Naive thymus-derived CD4-positive, alpha-beta T cell (primary cell): Measurements from ENCODE around the gene VAMP1. TPM values are rescaled to one million over a fixed set of nuclear protein-coding genes. Genes with fewer than 3 reads are reported as not detected.
A peak's percentile ranks its signal among the peaks of the same experiment; 100 is the strongest.
"Not testable (repeated sequence)": the region's sequence is repeated elsewhere in the genome, so short reads cannot be mapped to it uniquely, and the experiment has no call there.

Source experiments
- ATAC-seq: fragments of 150-1000 bp; cut with Tn5 transposase; 2 replicates; pipeline ENCODE4 v1.10.0; 2021; ENCODE audit warnings: mild to moderate bottlenecking, moderate library complexity
- CTCF ChIA-PET: fragments of 350-600 bp; sonication (Branson Sonifier 250); formaldehyde crosslinking; loops from one replicate; lab custom pipeline; 2021; ENCODE audit warnings: antibody characterized with exemption; lab: Charles Lee
- POLR2A ChIA-PET: fragments of 350-600 bp; sonication (Branson Sonifier 250); formaldehyde crosslinking; loops from one replicate; lab custom pipeline; 2021; ENCODE audit warnings: antibody characterized with exemption, inconsistent platforms; lab: Charles Lee
- DNase-seq, 9 donors: peaks; one replicate each; pipeline versions ENCODE4 v3.0.0 to v3.0.0-alpha.2; 2020 to 2022; ENCODE audit warnings: mixed read lengths in 1 of 9
- H3K27ac ChIP-seq: one replicate; pipeline ENCODE4 v1.7.0; 2013; ENCODE audit warnings: mild to moderate bottlenecking, low read depth, low read length, moderate library complexity
- H3K27me3 ChIP-seq, 2 donors: one replicate each; pipeline ENCODE4 v1.7.0; 2013; ENCODE audit warnings: low read length in 2 of 2, mild to moderate bottlenecking in 2 of 2, moderate library complexity in 2 of 2; ENCODE audit not compliant: control insufficient read depth in 2 of 2, insufficient read depth in 2 of 2
- H3K36me3 ChIP-seq, 3 experiments: 1 replicate in 2 of 3; 2 replicates in 1 of 3; pipeline ENCODE4 v1.7.0; 2013; ENCODE audit warnings: low read length in 3 of 3, mild to moderate bottlenecking in 3 of 3, moderate library complexity in 1 of 3; ENCODE audit not compliant: insufficient read depth in 3 of 3, control insufficient read depth in 2 of 3
- H3K4me1 ChIP-seq, 2 donors: one replicate each; pipeline ENCODE4 v1.7.0; 2013; ENCODE audit warnings: low read length in 2 of 2, mild to moderate bottlenecking in 2 of 2, moderate library complexity in 1 of 2; ENCODE audit not compliant: control insufficient read depth in 2 of 2, insufficient read depth in 2 of 2
- H3K4me3 ChIP-seq: 2 replicates; pipeline ENCODE4 v1.7.0; 2013; ENCODE audit warnings: mild to moderate bottlenecking, low read length
- H3K9me3 ChIP-seq, 3 experiments: 1 replicate in 2 of 3; 2 replicates in 1 of 3; pipeline ENCODE4 v1.7.0; 2013; ENCODE audit warnings: low read length in 3 of 3; ENCODE audit not compliant: control insufficient read depth in 2 of 3
- H3K27ac Mint-ChIP-seq, 9 donors: one replicate each; pipeline ENCODE4 v1.8.0; 2020 to 2022; ENCODE audit warnings: mixed read lengths in 9 of 9, mild to moderate bottlenecking in 8 of 9, moderate library complexity in 5 of 9, inconsistent platforms in 2 of 9
- H3K27me3 Mint-ChIP-seq, 5 donors: one replicate each; pipeline ENCODE4 v1.8.0; 2021 to 2022; ENCODE audit warnings: mixed read lengths in 5 of 5, mild to moderate bottlenecking in 1 of 5
- H3K36me3 Mint-ChIP-seq, 5 donors: one replicate each; pipeline ENCODE4 v1.8.0; 2020 to 2022; ENCODE audit warnings: mixed read lengths in 5 of 5, mild to moderate bottlenecking in 3 of 5, inconsistent platforms in 1 of 5
- H3K4me1 Mint-ChIP-seq, 7 donors: one replicate each; pipeline ENCODE4 v1.8.0; 2020 to 2022; ENCODE audit warnings: mixed read lengths in 7 of 7, mild to moderate bottlenecking in 3 of 7, inconsistent platforms in 1 of 7
- H3K4me3 Mint-ChIP-seq, 10 donors: one replicate each; pipeline ENCODE4 v1.8.0; 2020 to 2022; ENCODE audit warnings: mild to moderate bottlenecking in 10 of 10, mixed read lengths in 10 of 10, moderate library complexity in 6 of 10, inconsistent platforms in 2 of 10
- H3K9me3 Mint-ChIP-seq, 11 donors: one replicate each; pipeline ENCODE4 v1.8.0; 2020 to 2022; ENCODE audit warnings: mixed read lengths in 11 of 11, mild to moderate bottlenecking in 4 of 11, inconsistent platforms in 1 of 11, moderate library complexity in 1 of 11
- intact Hi-C, 2 donors: fragments of 100-400 bp; cut with micrococcal nuclease; formaldehyde crosslinking; loops; one replicate each; pipeline ENCODE4 v1.15.1; 2023
- polyA plus RNA-seq, 2 donors: library from polyadenylated mRNA; unstranded; fragments of 300-500 nt; fragmentation: Illumina TruSeq; gene quantifications; one replicate each; pipeline ENCODE4 v1.2.3, GENCODE V29; 2021
- total RNA-seq, 6 experiments: library from RNA in 5 of 6; stranded (reverse) in 5 of 6; gene quantifications; 1 replicate in 5 of 6; 2 replicates in 1 of 6; pipeline ENCODE4 v1.2.3 and lab custom pipeline; 2021 to 2026

VAMP1 gene
- total and polyA plus RNA-seq, 7 experiments from 2014 or later = 10.9 to 123 (median 41.0) TPM

DNA sequence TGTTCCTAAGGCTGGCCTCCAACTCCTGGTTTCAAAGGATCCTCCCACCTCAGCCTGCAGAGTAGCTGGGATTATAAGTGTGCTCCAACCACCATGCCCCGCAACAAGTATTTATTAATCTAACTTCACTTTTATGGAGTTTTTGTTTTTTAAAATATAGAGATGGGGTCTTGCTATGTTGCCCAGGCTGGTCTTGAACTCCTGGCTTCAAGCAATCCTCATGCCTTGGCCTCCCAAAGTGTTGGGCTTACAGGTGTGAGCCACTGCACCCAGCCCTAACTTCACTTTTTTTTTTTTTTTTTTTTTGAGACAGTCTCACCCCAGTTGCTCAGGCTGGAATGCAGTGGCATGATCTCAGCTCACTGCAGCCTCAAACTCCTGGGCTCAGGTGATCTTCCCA, 20.2 kb upstream of the VAMP1 start:
- H3K27me3 ChIP-seq, H3K4me3 ChIP-seq, ATAC-seq, H3K9me3 ChIP-seq, H3K27ac Mint-ChIP-seq, DNase-seq, H3K27me3 Mint-ChIP-seq, H3K4me3 Mint-ChIP-seq, H3K27ac ChIP-seq, H3K9me3 Mint-ChIP-seq: not testable (repeated sequence)
- Mint-ChIP-seq H3K36me3 (peaks cover 0 to 19% (median 4%) of the 10 kb centered on the region in 5 donors), H3K4me1 (peaks cover 18 to 34% (median 27%) of the 10 kb centered on the region in 7 donors)
- POLR2A ChIA-PET = interaction anchor here (0.6 to 3.3 kb wide), 5 partner anchors 10 to 97 kb away, joined by 3 to 55 read pairs (median 5); partner anchors contain the start of genes GAPDH and VAMP1
- Histone ChIP-seq H3K36me3 (peaks cover 0 to 13% (median 0%) of the 10 kb centered on the region in 3 experiments), H3K4me1 (peaks cover 19 to 21% of the 10 kb centered on the region in 2 donors)
- CTCF ChIA-PET = interaction anchor here (1.0 to 1.3 kb wide), 2 partner anchors 49 to 67 kb away, joined by 3 to 7 read pairs; no protein-coding TSS in a partner anchor
- intact Hi-C loops = loop anchor here in 1 of 2 donors (5.0 kb wide), 4 partner anchors 262 to 1537 kb away; partner anchors contain the start of genes MLF2, PTPN6 and SPSB2

DNA sequence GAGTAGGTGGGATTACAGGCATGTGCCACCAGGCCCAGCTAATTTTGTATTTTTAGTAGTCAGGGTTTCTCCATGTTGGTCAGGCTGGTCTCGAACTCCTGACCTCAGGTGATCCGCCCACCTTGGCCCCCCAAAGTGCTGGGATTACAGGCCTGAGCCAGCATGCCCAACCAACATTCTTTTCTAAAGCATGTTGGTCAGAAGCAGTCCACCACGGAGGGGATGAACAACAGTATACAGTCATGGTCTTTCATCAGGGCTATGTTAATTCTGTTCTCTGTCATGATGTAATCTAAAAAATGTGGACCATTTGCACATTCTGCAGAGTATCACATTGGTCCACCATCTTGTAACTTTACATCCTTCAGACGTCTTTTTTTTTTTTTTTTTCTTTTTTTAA, 19.0 kb upstream of the VAMP1 start:
- Mint-ChIP-seq H3K36me3 (peaks cover 0 to 10% (median 4%) of the 10 kb centered on the region in 5 donors), H3K27ac (no peak overlapping the region), H3K27me3 (no peaks in the 10 kb centered on the region), H3K4me3 (no peak overlapping the region), H3K9me3 (peaks cover 0 to 3% (median 0%) of the 10 kb centered on the region in 11 donors), H3K4me1 (peaks cover 8 to 21% (median 15%) of the 10 kb centered on the region in 7 donors)
- Histone ChIP-seq H3K27me3 (no peaks in the 10 kb centered on the region), H3K27ac (no peak overlapping the region), H3K9me3 (no peaks in the 10 kb centered on the region), H3K4me3 (no peak overlapping the region), H3K4me1 (peaks cover 7 to 9% of the 10 kb centered on the region in 2 donors), H3K36me3 (peaks cover 0 to 13% (median 0%) of the 10 kb centered on the region in 3 experiments)
- DNase-seq (no peak), ATAC-seq (no peak)
- intact Hi-C loops = no loop called here
- ChIA-PET POLR2A (interaction anchor here (0.9 kb wide), 1 partner anchor 17 kb away, joined by 3 read pairs; no protein-coding TSS in a partner anchor), CTCF (no interaction called here)

DNA sequence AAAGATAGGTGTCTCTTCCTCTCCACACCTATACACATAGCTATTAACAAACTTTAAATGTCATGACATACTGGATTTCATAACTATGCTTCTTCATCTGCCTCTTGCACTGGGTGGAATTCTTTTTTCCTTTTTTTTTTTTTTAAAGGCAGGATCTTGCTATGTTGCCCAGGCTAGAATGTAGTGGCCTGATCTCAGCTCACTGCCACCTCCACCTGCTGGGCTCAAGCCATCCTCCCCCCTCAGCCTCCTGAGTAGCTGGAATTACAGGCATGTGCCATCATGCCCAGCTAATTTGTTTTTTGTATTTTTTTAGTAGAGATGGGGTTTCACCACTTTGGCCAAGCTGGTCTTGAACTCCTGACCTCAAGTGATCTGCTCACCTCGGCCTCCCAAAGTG, 17.8 kb upstream of the VAMP1 start:
- ChIA-PET POLR2A (interaction anchor here (0.6 to 2.3 kb wide), 3 partner anchors 18 to 47 kb away, joined by 3 to 9 read pairs (median 3); partner anchors contain the start of gene VAMP1), CTCF (interaction anchor here (0.8 to 0.9 kb wide), 2 partner anchors 10 to 23 kb away, joined by 3 read pairs; no protein-coding TSS in a partner anchor)
- peak overlapping the region in 1 of 9 donors; percentile 73 for H3K27ac Mint-ChIP-seq
- peaks cover 0 to 2% (median 0%) of the 10 kb centered on the region in 11 donors for H3K9me3 Mint-ChIP-seq
- Histone ChIP-seq H3K4me1 (peaks cover 6 to 8% of the 10 kb centered on the region in 2 donors), H3K36me3 (peaks cover 0 to 9% (median 0%) of the 10 kb centered on the region in 3 experiments), H3K27ac (no peak overlapping the region), H3K27me3 (no peaks in the 10 kb centered on the region), H3K4me3 (no peak overlapping the region), H3K9me3 (no peaks in the 10 kb centered on the region)
- intact Hi-C loops = no loop called here
- peaks cover 6 to 16% (median 11%) of the 10 kb centered on the region in 7 donors for H3K4me1 Mint-ChIP-seq
- H3K27me3 Mint-ChIP-seq = peaks cover 0 to 4% (median 0%) of the 10 kb centered on the region in 5 donors
- H3K36me3 Mint-ChIP-seq = peaks cover 0 to 10% (median 4%) of the 10 kb centered on the region in 5 donors
- H3K4me3 Mint-ChIP-seq = no peak overlapping the region
- DNase-seq = no peak
- no peak for ATAC-seq

DNA sequence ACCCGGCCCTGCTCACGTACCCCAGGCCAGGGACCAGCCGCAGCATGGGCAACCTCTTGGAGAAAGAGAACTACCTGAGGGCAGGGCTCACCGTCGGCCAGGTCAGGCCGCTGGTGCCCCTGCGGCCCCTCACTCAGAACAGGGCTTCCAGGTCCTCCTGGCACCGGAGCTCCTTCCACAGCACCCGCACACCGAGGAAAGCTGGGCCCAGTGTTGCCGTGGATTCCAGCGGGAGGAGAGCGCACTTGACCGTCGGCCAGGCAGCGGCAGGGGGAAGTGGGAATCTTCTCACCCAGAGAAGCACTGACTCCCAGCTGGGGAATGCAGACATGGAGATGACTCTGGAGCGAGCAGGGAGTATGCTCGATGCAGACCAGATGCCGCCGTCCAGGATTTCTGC, 7.9 kb upstream of the VAMP1 start:
- no peaks in the 10 kb centered on the region for H3K27me3 ChIP-seq
- peaks cover 0 to 23% (median 0%) of the 10 kb centered on the region in 5 donors for H3K27me3 Mint-ChIP-seq
- no peaks in the 10 kb centered on the region for H3K36me3 ChIP-seq
- DNase-seq = no peak
- H3K36me3 Mint-ChIP-seq = no peaks in the 10 kb centered on the region
- no peak overlapping the region for H3K27ac ChIP-seq
- H3K4me1 ChIP-seq = no peaks in the 10 kb centered on the region
- H3K9me3 ChIP-seq = no peaks in the 10 kb centered on the region
- no peak for ATAC-seq
- POLR2A ChIA-PET = interaction anchor here (1.0 kb wide), 1 partner anchor 14 kb away, joined by 3 read pairs; the partner anchor contains the start of gene MRPL51
- H3K4me1 Mint-ChIP-seq = peaks cover 0 to 6% (median 0%) of the 10 kb centered on the region in 7 donors
- CTCF ChIA-PET = interaction anchor here (1.0 kb wide), 1 partner anchor 10 kb away, joined by 3 read pairs; no protein-coding TSS in a partner anchor
- H3K27ac Mint-ChIP-seq = no peak overlapping the region
- no peak overlapping the region for H3K4me3 ChIP-seq
- intact Hi-C loops = no loop called here
- H3K9me3 Mint-ChIP-seq = no peaks in the 10 kb centered on the region
- H3K4me3 Mint-ChIP-seq = no peak overlapping the region

DNA sequence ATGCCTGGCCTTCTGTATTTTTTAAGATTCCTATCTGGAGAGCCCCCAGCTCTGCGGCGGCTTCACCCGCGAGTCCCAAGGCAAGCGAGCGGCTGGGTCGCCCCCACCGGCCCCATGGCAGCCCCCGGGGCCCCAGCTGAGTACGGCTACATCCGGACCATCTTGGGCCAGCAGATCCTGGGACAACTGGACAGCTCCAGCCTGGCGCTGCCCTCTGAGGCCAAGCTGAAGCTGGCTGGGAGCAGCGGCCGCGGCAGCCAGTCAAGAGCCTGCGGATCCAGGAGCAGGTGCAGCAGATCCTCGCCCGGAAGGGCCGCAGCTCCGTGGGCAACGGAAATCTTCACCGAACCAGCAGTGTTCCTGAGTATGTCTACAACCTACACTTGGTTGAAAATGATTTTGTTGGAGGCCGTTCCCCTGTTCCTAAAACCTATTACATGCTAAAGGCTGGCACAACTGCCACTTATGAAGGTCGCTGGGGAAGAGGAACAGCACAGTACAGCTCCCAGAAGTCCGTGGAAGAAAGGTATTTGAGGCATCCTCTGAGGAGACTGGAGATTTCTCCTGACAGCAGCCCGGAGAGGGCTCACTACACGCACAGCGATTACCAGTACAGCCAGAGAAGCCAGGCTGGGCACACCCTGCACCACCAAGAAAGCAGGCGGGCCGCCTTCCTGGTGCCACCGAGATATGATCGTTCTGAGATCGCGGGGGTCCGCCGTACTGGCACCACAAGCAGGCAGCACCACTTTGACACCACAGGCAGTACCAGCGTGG, 7.3 kb upstream of the VAMP1 start:
- peaks cover 0 to 21% (median 0%) of the 10 kb centered on the region in 5 donors for H3K27me3 Mint-ChIP-seq
- H3K4me1 ChIP-seq, H3K9me3 Mint-ChIP-seq, H3K36me3 ChIP-seq, intact Hi-C loops, H3K36me3 Mint-ChIP-seq, H3K4me3 Mint-ChIP-seq, H3K27ac ChIP-seq, H3K9me3 ChIP-seq, CTCF ChIA-PET, DNase-seq, H3K27me3 ChIP-seq, H3K4me3 ChIP-seq, H3K4me1 Mint-ChIP-seq, ATAC-seq, H3K27ac Mint-ChIP-seq: not testable (repeated sequence)
- POLR2A ChIA-PET = interaction anchor here (1.0 kb wide), 1 partner anchor 15 kb away, joined by 3 read pairs; the partner anchor contains the start of gene MRPL51

DNA sequence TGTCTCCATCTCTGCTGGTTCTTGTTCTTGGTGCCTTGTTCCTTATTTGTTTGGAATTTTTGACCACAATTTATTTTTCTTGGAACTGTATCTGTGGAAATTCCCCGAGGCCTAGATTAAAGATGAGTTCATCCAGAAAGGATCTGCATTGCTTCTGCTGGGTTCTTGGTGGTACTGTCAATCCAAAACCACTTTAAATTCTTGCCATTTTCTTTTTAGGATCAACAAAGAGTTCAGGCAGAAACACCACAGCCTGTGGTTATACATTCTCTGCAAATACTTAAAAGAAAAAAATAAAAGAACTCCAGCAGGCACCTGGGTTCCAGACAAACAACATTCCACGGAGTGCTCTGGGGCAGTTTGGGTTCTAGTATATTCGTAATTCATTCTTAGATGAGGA, 6.0 kb upstream of the VAMP1 start:
- DNase-seq (no peak), ATAC-seq (no peak)
- Mint-ChIP-seq H3K27ac (peak overlapping the region in 1 of 9 donors; percentile 36), H3K4me1 (peaks cover 0 to 12% (median 5%) of the 10 kb centered on the region in 7 donors), H3K9me3 (no peaks in the 10 kb centered on the region), H3K36me3 (no peaks in the 10 kb centered on the region), H3K27me3 (peaks cover 0 to 17% (median 0%) of the 10 kb centered on the region in 5 donors), H3K4me3 (no peak overlapping the region)
- no peaks in the 10 kb centered on the region for H3K9me3 ChIP-seq
- H3K4me3 ChIP-seq = no peak overlapping the region
- ChIA-PET CTCF (no interaction called here), POLR2A (no interaction called here)
- intact Hi-C loops = no loop called here
- H3K4me1 ChIP-seq = peaks cover 0 to 3% of the 10 kb centered on the region in 2 donors
- no peak overlapping the region for H3K27ac ChIP-seq
- H3K27me3 ChIP-seq = no peaks in the 10 kb centered on the region
- H3K36me3 ChIP-seq = no peaks in the 10 kb centered on the region
